ENCODE data around the gene HMGXB4. TPM values are rescaled to one million over a fixed set of nuclear protein-coding genes. Genes with fewer than 3 reads are reported as not detected.
"Not testable (repeated sequence)": the region's sequence is repeated elsewhere in the genome, so short reads cannot be mapped to it uniquely, and the experiment has no call there.

The HMGXB4 gene
- polyA plus RNA-seq, 1 donor (not counting 4 experiments of a cell fraction or from before 2014, with no cell fraction given): 22.6 TPM

- peak; percentile 36 for DNase-seq (ENCODE audit: low read depth, low spot score)
- dilution Hi-C loops (cut with MboI; ENCODE audit: extremely low pct_ligation_motif_present, low sequenced_read_pairs): no loop called here
- H3K4me2 ChIP-seq (ENCODE audit: control insufficient read depth, extremely low read depth, insufficient read depth, low read depth, low read length): no peak overlapping the region
Observed at GRCh38 chr22:35231585-35232084, 25.7 kb upstream of the HMGXB4 start.

GRCh38 chr22:35238749-35239148, 18.5 kb upstream of the HMGXB4 start:
- H3K27me3 ChIP-seq (ENCODE audit: control insufficient read depth, extremely low read depth, insufficient read depth, low read length); FAIRE-seq; H3K9ac ChIP-seq (ENCODE audit: control insufficient read depth, extremely low read depth, insufficient read depth, low read length); H2AFZ ChIP-seq (ENCODE audit: control insufficient read depth, low read length); H3K9me1 ChIP-seq (ENCODE audit: control insufficient read depth, extremely low read depth, insufficient read depth, low read length); H3K36me3 ChIP-seq (ENCODE audit: control insufficient read depth in 2 of 2, extremely low read depth in 1 of 2, insufficient read depth in 2 of 2, low read length in 2 of 2); H3K79me2 ChIP-seq (ENCODE audit: control insufficient read depth, insufficient read depth, low read length); H3K4me2 ChIP-seq (ENCODE audit: control insufficient read depth, extremely low read depth, insufficient read depth, low read depth, low read length); H3K4me1 ChIP-seq (ENCODE audit: control insufficient read depth, extremely low read depth, insufficient read depth, low read length); H3K4me3 ChIP-seq (ENCODE audit: control insufficient read depth in 2 of 3, extremely low read depth in 1 of 3, insufficient read depth in 2 of 3, low read depth in 1 of 3, low read length in 3 of 3); H4K20me1 ChIP-seq (ENCODE audit: control insufficient read depth, extremely low read depth, insufficient read depth, low read length); H3K9me3 ChIP-seq (ENCODE audit: control insufficient read depth, low read depth, low read length); DNase-seq (ENCODE audit: low read depth, low spot score); dilution Hi-C loops (cut with MboI; ENCODE audit: extremely low pct_ligation_motif_present, low sequenced_read_pairs); H3K27ac ChIP-seq (ENCODE audit: control insufficient read depth, insufficient read depth, low read length): not testable (repeated sequence)

More at GRCh38 chr22:35231585-35232084, 25.7 kb upstream of the HMGXB4 start:
- H3K27ac ChIP-seq (ENCODE audit: control insufficient read depth, insufficient read depth, low read length): no peak overlapping the region
- H3K9me1 ChIP-seq (ENCODE audit: control insufficient read depth, extremely low read depth, insufficient read depth, low read length): no peaks in the 10 kb centered on the region
- H3K79me2 ChIP-seq (ENCODE audit: control insufficient read depth, insufficient read depth, low read length): no peaks in the 10 kb centered on the region
- H4K20me1 ChIP-seq (ENCODE audit: control insufficient read depth, extremely low read depth, insufficient read depth, low read length): no peaks in the 10 kb centered on the region
- H3K4me1 ChIP-seq (ENCODE audit: control insufficient read depth, extremely low read depth, insufficient read depth, low read length): no peaks in the 10 kb centered on the region
- TF ChIP-seq CTCF (optimal IDR thresholded peaks at IDR 0.05 in 1 of 3, IDR thresholded peaks at IDR 0.05 in 1 of 3, conservative IDR thresholded peaks at IDR 0.05 in 1 of 3; ENCODE audit: extremely low read depth in 1 of 3, insufficient read depth in 2 of 3, low read length in 3 of 3) (peak; percentile 92 to 96 (median 93)), EZH2 (IDR thresholded peaks at IDR 0.05; ENCODE audit: low read length) (no peak)
- no peak overlapping the region for H3K4me3 ChIP-seq (ENCODE audit: control insufficient read depth in 2 of 3, extremely low read depth in 1 of 3, insufficient read depth in 2 of 3, low read depth in 1 of 3, low read length in 3 of 3)
- H2AFZ ChIP-seq (ENCODE audit: control insufficient read depth, low read length): no peak overlapping the region
- H3K9me3 ChIP-seq (ENCODE audit: control insufficient read depth, low read depth, low read length): no peaks in the 10 kb centered on the region
- FAIRE-seq: peak; percentile 48
- no peak overlapping the region for H3K9ac ChIP-seq (ENCODE audit: control insufficient read depth, extremely low read depth, insufficient read depth, low read length)
- H3K27me3 ChIP-seq (ENCODE audit: control insufficient read depth, extremely low read depth, insufficient read depth, low read length): peaks cover 23% of the 10 kb centered on the region
- no peaks in the 10 kb centered on the region for H3K36me3 ChIP-seq (ENCODE audit: control insufficient read depth in 2 of 2, extremely low read depth in 1 of 2, insufficient read depth in 2 of 2, low read length in 2 of 2)

GRCh38 chr22:35244507-35244906, 12.8 kb upstream of the HMGXB4 start:
- DNase-seq (ENCODE audit: low read depth, low spot score); dilution Hi-C loops (cut with MboI; ENCODE audit: extremely low pct_ligation_motif_present, low sequenced_read_pairs); H3K4me2 ChIP-seq (ENCODE audit: control insufficient read depth, extremely low read depth, insufficient read depth, low read depth, low read length); H3K9me1 ChIP-seq (ENCODE audit: control insufficient read depth, extremely low read depth, insufficient read depth, low read length); H3K4me3 ChIP-seq (ENCODE audit: control insufficient read depth in 2 of 3, extremely low read depth in 1 of 3, insufficient read depth in 2 of 3, low read depth in 1 of 3, low read length in 3 of 3); H2AFZ ChIP-seq (ENCODE audit: control insufficient read depth, low read length); H3K27ac ChIP-seq (ENCODE audit: control insufficient read depth, insufficient read depth, low read length); H3K4me1 ChIP-seq (ENCODE audit: control insufficient read depth, extremely low read depth, insufficient read depth, low read length); FAIRE-seq; H3K36me3 ChIP-seq (ENCODE audit: control insufficient read depth in 2 of 2, extremely low read depth in 1 of 2, insufficient read depth in 2 of 2, low read length in 2 of 2); H3K9ac ChIP-seq (ENCODE audit: control insufficient read depth, extremely low read depth, insufficient read depth, low read length); H3K9me3 ChIP-seq (ENCODE audit: control insufficient read depth, low read depth, low read length); H4K20me1 ChIP-seq (ENCODE audit: control insufficient read depth, extremely low read depth, insufficient read depth, low read length); H3K79me2 ChIP-seq (ENCODE audit: control insufficient read depth, insufficient read depth, low read length); H3K27me3 ChIP-seq (ENCODE audit: control insufficient read depth, extremely low read depth, insufficient read depth, low read length): not testable (repeated sequence)
